ENCODE measurements around the gene SGCE.

GRCh38 chr7:94618126-94618525, 37.8 kb downstream of the SGCE start:
- no peak for TF ChIP-seq CTCF (IDR thresholded peaks at IDR 0.05)
- TF ChIP-seq POLR2A (IDR thresholded peaks at IDR 0.05), result no peak
- no peak for TF ChIP-seq POLR2AphosphoS5 (IDR thresholded peaks at IDR 0.05)
